HFF-Myc (cell line): Measurements from ENCODE around the gene UCN2.
"Not testable (repeated sequence)": the region's sequence is repeated elsewhere in the genome, so short reads cannot be mapped to it uniquely, and the experiment has no call there.

ENCODE experiments used
- DNase-seq: peaks from one replicate; pipeline ENCODE4 v3.0.0-alpha.2; 2011; ENCODE audit warnings: low read depth; ENCODE audit errors: extremely low read depth
- H3K4me3 ChIP-seq: replicated peaks from 2 replicates; pipeline ENCODE4 v1.5.1; 2011; ENCODE audit warnings: low read depth, mild to moderate bottlenecking, control low read depth, low read length
- TF ChIP-seq, protein P1 (sequence below): IDR thresholded peaks from 2 replicates; pipeline ENCODE4 v1.5.1; 2012; ENCODE audit warnings: mild to moderate bottlenecking, low read depth, low read length, control low read depth; ENCODE audit errors: missing control alignments

UCN2 gene

DNA sequence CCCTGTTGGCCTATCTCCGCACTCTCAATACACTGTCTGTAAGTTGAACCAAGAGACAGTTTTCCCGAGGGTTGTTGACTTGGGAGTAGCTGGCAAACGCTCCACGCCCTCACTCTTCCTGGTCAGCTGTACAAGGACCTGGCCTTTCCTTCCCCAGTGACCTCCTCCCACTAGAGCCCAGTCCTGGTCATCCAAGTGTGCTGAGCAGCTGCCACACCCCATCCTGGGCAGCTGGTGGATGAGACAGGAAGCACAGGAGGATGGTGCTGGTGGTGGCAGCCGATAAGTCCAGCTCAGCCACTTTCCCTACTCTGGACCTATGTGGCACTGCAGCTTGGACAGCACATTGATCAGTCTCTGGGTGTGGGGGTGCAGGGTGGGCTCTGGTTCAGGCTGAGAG, 26.8 kb downstream of the UCN2 start:
- DNase-seq, result no peak
- H3K4me3 ChIP-seq, result no peak overlapping the region
- TF ChIP-seq, protein P1, sequence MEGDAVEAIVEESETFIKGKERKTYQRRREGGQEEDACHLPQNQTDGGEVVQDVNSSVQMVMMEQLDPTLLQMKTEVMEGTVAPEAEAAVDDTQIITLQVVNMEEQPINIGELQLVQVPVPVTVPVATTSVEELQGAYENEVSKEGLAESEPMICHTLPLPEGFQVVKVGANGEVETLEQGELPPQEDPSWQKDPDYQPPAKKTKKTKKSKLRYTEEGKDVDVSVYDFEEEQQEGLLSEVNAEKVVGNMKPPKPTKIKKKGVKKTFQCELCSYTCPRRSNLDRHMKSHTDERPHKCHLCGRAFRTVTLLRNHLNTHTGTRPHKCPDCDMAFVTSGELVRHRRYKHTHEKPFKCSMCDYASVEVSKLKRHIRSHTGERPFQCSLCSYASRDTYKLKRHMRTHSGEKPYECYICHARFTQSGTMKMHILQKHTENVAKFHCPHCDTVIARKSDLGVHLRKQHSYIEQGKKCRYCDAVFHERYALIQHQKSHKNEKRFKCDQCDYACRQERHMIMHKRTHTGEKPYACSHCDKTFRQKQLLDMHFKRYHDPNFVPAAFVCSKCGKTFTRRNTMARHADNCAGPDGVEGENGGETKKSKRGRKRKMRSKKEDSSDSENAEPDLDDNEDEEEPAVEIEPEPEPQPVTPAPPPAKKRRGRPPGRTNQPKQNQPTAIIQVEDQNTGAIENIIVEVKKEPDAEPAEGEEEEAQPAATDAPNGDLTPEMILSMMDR, result no peak

DNA sequence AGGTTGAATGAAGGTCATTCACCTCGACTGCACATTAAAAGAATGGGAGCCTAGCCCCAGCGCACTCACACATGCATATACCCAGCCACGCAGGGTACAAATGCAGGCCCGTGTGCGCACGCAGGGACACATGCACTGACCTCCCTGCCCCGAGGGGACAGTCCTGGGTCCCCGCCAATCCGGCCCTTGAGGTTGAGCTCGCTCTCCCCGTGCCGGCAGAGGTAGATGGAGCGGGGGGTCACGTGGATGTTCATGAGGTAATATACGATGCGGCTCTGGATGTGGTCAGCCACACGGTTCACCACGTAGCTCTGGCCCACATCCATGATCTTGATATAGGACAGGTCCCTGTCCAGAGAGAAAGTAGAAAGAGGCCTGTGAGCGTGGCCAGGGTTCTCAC, 27.5 kb downstream of the UCN2 start:
- H3K4me3 ChIP-seq, result no peak overlapping the region
- DNase-seq, result no peak
- TF ChIP-seq, protein P1, result no peak

DNA sequence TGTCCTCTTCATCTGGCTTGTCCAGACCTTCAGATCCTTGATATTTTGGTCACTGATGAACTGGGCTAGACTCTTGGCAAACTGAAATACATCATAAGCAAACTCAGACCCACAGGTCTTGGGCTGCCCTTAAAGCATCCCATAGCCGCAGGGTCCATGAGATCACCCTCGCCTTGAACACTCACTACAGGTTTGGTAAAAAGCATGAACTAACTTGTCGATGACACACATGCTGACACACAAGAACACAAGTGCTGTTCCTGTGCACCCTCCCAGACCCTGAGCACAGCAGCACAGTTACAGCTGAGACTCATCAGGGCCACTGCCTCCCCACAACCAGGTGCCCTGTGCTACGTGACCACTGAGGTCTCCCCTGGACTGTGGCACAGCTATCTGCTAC, 28.0 kb downstream of the UCN2 start:
- DNase-seq, result no peak
- no peak overlapping the region for H3K4me3 ChIP-seq
- TF ChIP-seq, protein P1, result no peak

DNA sequence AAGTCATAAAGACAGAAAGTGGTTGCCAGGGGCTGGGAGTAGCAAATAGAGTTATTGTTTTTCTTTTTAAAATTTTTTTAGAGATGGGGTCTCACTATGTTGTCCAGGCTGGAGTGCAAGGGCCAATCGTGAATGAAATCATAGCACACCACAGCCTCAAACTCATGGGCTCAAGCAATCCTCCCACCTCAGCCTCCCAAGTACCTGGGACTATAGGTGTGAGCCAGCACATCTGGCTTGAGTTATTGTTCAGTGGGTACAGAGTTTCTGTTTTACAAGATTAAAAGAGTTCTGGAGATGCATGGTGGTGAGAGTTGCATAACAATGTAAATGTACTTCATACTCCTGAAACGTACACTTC, 30.6 kb downstream of the UCN2 start:
- TF ChIP-seq, protein P1, result no peak
- no peak overlapping the region for H3K4me3 ChIP-seq
- no peak for DNase-seq

DNA sequence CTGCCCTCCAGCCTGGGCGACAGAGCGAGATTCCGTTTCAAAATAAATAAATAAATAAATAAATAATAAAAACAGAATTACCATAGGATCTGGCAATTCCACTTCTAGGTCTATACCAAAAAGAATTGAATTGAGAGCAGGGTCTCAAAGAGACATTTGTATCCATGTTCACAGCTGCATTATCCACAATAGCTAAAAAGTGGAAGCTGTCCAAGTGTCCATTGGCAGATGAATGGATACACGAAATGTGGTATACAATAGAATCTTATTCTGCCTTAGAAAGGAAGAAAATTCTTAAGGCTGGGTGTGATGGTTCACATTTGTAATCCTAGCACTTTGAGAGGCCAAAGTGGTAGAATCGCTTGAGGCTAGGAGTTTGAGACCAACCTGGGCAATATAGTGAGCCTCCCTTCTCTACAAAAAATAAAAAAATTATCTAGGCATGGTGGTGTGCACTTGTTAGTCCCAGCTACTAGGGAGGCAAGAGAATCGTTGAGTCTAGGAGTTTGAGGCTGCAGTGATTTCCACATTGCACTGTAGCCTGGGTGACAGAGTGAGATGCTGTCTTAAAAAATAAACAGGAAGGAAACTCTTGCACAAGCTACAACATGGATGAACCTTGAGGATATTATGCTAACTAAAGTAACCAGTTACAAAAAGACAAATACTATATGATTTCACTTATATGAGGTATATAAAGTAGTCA, 31.2 kb downstream of the UCN2 start:
- DNase-seq, result no peak
- H3K4me3 ChIP-seq, result no peak overlapping the region
- TF ChIP-seq, protein P1, result no peak

DNA sequence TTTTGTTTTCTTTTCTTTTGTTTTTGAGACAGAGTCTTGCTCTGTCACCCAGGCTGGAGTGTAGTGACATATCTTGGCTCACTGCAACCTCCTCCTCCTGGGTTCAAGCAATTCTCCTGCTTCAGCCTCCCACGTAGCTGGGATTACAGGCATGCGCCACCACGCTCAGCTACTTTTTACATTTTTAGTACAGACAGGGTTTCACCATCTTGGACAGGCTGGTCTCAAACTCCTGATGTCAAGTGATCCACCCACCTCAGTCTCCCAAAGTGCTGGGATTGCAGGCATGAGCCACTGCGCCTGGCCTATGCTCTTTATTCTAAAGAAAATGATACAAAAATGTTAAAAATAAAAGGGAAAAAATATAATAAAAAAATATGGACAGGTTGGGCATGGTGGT, 32.9 kb downstream of the UCN2 start:
- not testable (repeated sequence) for H3K4me3 ChIP-seq, DNase-seq

DNA sequence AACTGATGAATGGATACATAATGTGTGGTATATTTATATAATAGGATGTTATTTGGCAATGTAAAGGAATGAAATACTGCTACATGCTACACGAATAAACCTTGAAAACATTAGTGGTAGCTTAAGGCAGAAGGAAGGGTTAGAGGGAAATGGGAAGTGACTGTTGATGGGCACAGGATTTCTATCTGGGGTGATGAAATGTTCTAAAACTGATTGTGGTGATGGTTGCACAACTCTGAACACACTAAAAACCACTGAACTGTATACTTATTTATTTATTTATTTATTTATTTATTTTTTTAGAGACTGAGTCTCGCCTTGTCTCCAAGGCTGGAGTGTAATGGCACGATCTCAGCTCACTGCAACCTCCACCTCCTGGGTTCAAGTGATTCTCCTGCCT, 34.8 kb downstream of the UCN2 start:
- no peak overlapping the region for H3K4me3 ChIP-seq
- DNase-seq, result no peak
- TF ChIP-seq, protein P1, result no peak
